Thymus (tissue), 11 donors: Measurements from ENCODE around the gene SPATA21. TPM values are rescaled to one million over a fixed set of nuclear protein-coding genes. Genes with fewer than 3 reads are reported as not detected.
"Not testable (repeated sequence)": the region's sequence is repeated elsewhere in the genome, so short reads cannot be mapped to it uniquely, and the experiment has no call there.

Experiments used
- DNase-seq, 9 donors: peaks; one replicate each; pipeline ENCODE4 v3.0.0-alpha.2; 2013; ENCODE audit warnings: low spot score in 9 of 9, low read depth in 6 of 9, missing footprints in 1 of 9
- H3K27ac ChIP-seq, 2 donors: one replicate each; pipeline ENCODE4 v1.5.1; 2013; ENCODE audit warnings: control low read depth in 1 of 2, low read depth in 1 of 2, low read length in 1 of 2, mild to moderate bottlenecking in 1 of 2, moderate library complexity in 1 of 2
- H3K27me3 ChIP-seq, 2 donors: one replicate each; pipeline ENCODE4 v1.5.1; 2013; ENCODE audit warnings: low read length in 1 of 2; ENCODE audit not compliant: control insufficient read depth in 2 of 2, insufficient read depth in 1 of 2
- H3K36me3 ChIP-seq, 2 donors: one replicate each; pipeline ENCODE4 v1.5.1; 2013; ENCODE audit warnings: low read length in 1 of 2, mild to moderate bottlenecking in 1 of 2, moderate library complexity in 1 of 2; ENCODE audit not compliant: control insufficient read depth in 2 of 2, insufficient read depth in 2 of 2
- H3K4me1 ChIP-seq, 2 donors: one replicate each; pipeline ENCODE4 v1.5.1; 2013; ENCODE audit warnings: low read length in 2 of 2; ENCODE audit not compliant: control insufficient read depth in 2 of 2, insufficient read depth in 2 of 2
- H3K4me3 ChIP-seq, 2 donors: one replicate each; pipeline ENCODE4 v1.5.1; 2013; ENCODE audit warnings: low read length in 2 of 2, control low read depth in 1 of 2, mild to moderate bottlenecking in 1 of 2
- H3K9me3 ChIP-seq, 2 donors: one replicate each; pipeline ENCODE4 v1.5.1; 2013; ENCODE audit warnings: low read length in 1 of 2, mild to moderate bottlenecking in 1 of 2; ENCODE audit not compliant: control insufficient read depth in 2 of 2, insufficient read depth in 1 of 2
- WGBS: extraction: QIAGEN DNeasy Blood & Tissue Kit; methylation state at CpG from one replicate; pipeline ENCODE4 v1.1.7; 2013; 5-methylcytosine and 5-hydroxymethylcytosine counted together
- polyA plus RNA-seq: library from polyadenylated mRNA; stranded (reverse); fragments of 200-250 nt; gene quantifications from one replicate; pipeline ENCODE4 v1.2.3, GENCODE V29; 2013
- total RNA-seq: library from RNA; stranded (reverse); fragments of 120-200 nt; gene quantifications from one replicate; pipeline ENCODE4 v1.2.4, GENCODE V29; 2013
- donor health status: healthy.

Gene SPATA21
- total and polyA plus RNA-seq, 2 donors: 0.25 TPM; not detected in 1

DNA sequence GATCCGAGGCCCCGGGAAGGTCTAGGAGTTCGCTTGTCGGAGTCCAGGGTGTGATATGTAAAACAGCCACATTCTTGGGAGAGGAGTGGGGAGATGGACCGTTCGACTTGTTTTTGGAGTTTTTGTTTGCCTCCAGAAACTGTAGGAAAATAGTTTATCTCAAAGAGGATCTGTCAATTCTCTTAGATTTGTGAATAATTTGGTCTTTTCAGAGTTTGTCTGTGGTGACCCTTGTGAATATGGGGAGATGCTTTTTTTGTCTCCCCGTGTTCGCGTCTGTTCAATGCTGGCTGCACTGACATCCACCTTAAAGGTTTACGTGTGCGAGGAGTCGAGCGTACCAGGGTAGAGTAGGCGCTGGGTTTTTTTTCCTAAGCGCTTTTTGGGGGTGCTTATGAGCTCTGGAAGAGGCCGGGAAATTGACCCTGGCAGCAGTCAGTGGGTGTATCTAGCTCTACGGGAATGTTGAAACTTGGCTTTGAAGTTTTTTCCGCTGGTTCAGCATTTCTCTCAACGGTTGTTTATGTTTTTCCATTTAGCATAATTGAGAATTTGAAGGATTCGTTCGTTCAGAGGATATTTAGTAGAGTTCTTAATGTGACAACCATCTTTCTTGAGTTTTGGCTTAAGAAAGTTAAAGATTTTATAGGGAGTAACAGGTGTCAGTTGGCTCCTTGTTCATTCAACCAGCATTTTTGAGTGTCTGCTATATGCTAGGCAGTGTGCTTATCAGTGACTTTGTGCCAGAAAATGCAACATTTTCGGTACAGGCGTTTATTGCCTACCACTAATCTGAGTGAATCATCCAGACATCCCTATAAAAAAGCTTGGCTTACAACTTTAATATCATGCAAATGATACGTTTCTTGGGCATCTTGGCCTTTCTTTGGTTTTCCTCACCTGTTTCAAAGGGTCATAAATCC lies 69.0 kb downstream of the SPATA21 start:
- Histone ChIP-seq H3K27me3 (no peaks in the 10 kb centered on the region), H3K36me3 (peaks cover 0 to 7% of the 10 kb centered on the region in 2 donors), H3K4me1 (peaks cover 7 to 11% of the 10 kb centered on the region in 2 donors), H3K4me3 (peak overlapping the region; percentile 88 to 100), H3K27ac (peak overlapping the region; percentile 99), H3K9me3 (no peaks in the 10 kb centered on the region)
- WGBS: 10% methylated on average over 24 of the region's 24 CpGs
- DNase-seq: peak in 3 of 9 donors; percentile 21 to 40 (median 22)

DNA sequence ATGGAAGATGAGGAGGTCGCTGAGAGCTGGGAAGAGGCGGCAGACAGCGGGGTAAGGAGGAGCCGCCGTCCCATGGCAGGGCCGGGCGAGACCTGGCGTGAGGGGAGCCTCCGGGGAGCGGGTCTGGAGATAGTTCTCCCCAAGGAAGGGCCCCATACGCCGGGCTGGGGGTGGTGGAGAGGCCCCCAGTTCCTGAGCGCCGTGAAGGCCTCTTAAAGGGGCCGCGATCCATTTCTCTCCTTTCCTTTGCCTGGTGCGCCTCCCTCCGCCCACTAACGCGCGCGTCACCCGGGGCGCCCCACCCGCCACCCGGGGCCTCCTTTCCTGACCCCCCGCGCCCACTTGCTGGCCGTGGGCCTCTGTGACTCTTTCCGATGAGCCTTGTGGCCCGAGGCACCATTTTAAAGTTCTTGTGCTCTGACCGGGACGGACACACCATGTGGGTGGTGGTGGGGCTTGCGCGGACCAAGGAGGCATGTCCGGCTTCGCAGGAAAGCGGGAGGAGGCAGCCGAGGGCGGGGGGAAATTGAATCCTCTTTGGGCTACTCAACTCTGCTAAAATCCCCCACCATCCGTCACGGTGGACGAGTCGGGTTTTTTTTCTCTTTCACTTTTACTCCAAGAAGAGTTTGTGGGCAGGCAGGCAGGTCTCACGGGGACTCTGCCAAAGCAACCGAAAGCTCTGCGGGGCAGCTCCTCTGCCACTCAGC lies 69.8 kb downstream of the SPATA21 start:
- H3K27me3 ChIP-seq: no peaks in the 10 kb centered on the region
- DNase-seq: peak in 4 of 9 donors; percentile 45 to 94 (median 83)
- H3K27ac ChIP-seq: peak overlapping the region; percentile 99
- peaks cover 0 to under 1% of the 10 kb centered on the region in 2 donors for H3K36me3 ChIP-seq
- peak overlapping the region; percentile 88 to 100 for H3K4me3 ChIP-seq
- under 1% methylated on average over 46 of the region's 47 CpGs for WGBS
- peaks cover 7 to 11% of the 10 kb centered on the region in 2 donors for H3K4me1 ChIP-seq
- H3K9me3 ChIP-seq: no peaks in the 10 kb centered on the region

DNA sequence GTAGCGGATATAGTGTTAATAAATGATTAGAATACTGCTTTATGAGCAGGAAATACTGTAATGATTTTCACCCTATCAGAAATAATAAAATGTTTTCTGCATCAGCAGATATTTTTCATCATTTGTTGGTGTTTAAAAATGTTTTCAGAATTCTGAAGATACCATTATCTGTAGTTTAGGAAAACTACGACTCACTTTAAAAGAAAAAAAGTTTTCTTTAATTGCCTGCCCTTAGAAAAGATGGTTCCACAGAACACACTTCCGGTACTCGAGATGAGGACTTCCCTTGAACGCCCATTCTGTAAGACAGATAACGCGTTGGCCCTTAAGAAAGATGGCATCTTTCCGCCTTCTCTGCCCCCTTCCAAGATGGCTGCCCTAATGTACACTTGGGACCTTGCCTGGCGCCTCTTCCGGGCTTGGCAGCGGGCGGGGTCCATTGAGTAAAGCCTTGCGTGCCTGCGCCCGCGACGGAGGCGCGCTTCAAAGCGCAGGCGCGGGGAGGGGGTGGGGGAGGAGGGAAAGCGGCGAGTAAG lies 70.4 kb downstream of the SPATA21 start, which contains the start of gene SZRD1:
TSS of gene SZRD1 (plus strand) at position 521 of the 536 bp plus-strand sequence. CDS start 16 bp downstream, outside the sequence.
- peak within 1 kb of the TSS; percentile 99 for H3K27ac ChIP-seq
- no peaks in the 10 kb centered on the region for H3K27me3 ChIP-seq
- H3K36me3 ChIP-seq: no peaks in the 10 kb centered on the region
- no peaks in the 10 kb centered on the region for H3K9me3 ChIP-seq
- peak; percentile 92 to 100 (median 99) for DNase-seq
- peak within 1 kb of the TSS; percentile 88 to 100 for H3K4me3 ChIP-seq
- H3K4me1 ChIP-seq: peaks cover 7 to 11% of the 10 kb centered on the region in 2 donors
- 3% methylated on average over 24 of the region's 24 CpGs for WGBS

DNA sequence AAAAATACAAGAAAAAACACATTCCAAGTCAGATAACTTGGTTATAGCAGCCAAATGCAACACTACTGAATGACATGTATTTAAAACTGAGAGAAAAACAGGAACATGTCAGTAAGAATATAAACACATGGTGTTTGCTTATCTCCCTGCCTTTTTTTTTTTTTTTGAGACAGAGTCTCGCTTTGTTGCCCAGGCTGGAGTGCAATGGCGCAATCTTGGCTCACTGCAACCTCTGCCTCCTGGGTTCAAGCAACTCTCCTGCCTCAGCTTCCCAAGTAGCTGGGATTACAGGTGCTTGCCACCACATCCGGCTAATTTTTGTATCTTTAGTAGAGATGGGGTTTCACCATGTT lies 72.1 kb downstream of the SPATA21 start:
- H3K4me1 ChIP-seq: peaks cover 7 to 11% of the 10 kb centered on the region in 2 donors
- DNase-seq, H3K27me3 ChIP-seq, H3K4me3 ChIP-seq, H3K36me3 ChIP-seq, H3K27ac ChIP-seq, H3K9me3 ChIP-seq: not testable (repeated sequence)
- WGBS: 91% methylated on average over 3 of the region's 3 CpGs

DNA sequence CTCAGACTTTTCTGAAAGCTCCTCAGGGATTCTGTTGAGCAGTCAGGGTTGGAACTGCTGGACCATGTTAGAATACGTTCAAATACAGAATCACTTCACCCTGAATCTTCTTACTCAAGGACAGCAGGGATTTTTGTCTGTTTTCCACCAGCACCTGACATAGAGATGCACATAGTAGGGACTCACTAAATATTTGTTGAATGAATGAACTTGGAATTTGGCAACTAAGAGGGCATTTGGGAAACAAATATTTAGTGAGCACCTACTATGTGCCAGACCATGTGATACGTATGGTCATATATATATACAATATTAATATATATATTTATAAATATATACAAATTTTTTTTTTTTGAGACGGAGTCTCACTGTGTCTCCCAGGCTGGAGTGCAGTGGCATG lies 80.4 kb downstream of the SPATA21 start:
- DNase-seq: no peak
- H3K4me3 ChIP-seq: no peak overlapping the region
- 96% methylated on average over 3 of the region's 3 CpGs for WGBS

DNA sequence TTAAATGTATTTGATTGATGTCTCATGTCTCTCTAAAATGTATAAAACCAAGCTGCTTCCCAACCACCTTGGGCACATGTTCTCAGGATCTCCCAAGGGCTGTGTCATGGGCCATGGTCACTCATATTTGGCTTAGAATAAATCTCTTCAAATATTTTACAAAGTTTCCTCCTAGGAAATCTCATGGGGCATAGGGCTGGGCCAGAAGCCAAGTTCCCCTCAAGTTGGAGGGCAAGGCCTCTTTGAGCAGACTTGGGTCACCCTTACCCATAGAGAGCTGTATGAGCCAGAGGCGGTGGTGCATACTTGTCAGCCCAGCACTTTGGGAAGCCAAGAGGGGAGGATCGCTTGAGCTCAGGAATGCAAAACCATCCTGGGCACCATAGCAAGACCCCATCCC lies 82.6 kb downstream of the SPATA21 start:
- Histone ChIP-seq H3K4me1 (peaks cover 0 to 15% of the 10 kb centered on the region in 2 donors), H3K4me3 (no peak overlapping the region), H3K27me3 (no peaks in the 10 kb centered on the region), H3K27ac (no peak overlapping the region), H3K9me3 (no peaks in the 10 kb centered on the region), H3K36me3 (no peaks in the 10 kb centered on the region)
- no peak for DNase-seq
- WGBS: 96% methylated on average over 2 of the region's 2 CpGs

More for the DNA sequence above, 80.4 kb downstream of the SPATA21 start:
- Histone ChIP-seq H3K9me3 (no peaks in the 10 kb centered on the region), H3K4me1 (peaks cover 0 to 11% of the 10 kb centered on the region in 2 donors), H3K36me3 (no peaks in the 10 kb centered on the region), H3K27me3 (no peaks in the 10 kb centered on the region), H3K27ac (no peak overlapping the region)

DNA sequence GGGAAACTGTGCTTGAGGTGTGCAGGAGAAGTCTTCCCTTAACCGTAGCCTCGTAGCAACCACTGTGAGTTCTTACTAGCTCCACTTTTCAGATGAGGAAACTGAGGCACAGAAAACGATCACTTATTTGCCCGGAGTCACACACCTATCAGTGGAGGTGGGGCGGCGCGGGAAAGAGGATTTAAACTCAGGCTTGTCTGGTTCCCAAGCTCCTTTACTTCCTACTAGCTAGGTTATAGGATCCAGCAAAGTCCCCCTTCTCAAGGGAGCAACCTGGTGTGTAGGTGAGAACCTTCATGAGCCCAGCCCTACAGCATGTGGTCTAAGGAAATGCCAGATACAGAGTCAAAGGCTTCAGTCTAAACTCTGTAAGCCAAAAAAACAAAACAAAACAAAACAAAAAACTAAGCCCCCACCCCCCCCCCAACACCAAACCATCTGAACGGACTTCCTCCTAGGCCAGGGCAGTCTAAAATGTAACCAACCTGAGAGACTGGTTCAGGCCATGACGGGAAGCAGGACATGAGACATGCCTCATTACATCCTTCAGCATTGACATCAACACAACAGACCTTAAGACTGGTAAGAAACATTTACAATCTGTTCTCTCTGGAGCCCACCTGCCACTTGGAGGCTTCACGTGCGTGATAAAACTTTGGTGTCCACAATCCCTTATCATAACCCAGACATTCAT lies 84.2 kb downstream of the SPATA21 start:
- WGBS: 67% methylated on average over 11 of the region's 11 CpGs
- Histone ChIP-seq H3K27me3 (no peaks in the 10 kb centered on the region), H3K4me3 (peak overlapping the region; percentile 87 to 96), H3K9me3 (no peaks in the 10 kb centered on the region), H3K36me3 (no peaks in the 10 kb centered on the region), H3K27ac (peak overlapping the region; percentile 92 to 94), H3K4me1 (peaks cover 0 to 15% of the 10 kb centered on the region in 2 donors)
- peak in 2 of 9 donors; percentile 5 to 35 for DNase-seq

DNA sequence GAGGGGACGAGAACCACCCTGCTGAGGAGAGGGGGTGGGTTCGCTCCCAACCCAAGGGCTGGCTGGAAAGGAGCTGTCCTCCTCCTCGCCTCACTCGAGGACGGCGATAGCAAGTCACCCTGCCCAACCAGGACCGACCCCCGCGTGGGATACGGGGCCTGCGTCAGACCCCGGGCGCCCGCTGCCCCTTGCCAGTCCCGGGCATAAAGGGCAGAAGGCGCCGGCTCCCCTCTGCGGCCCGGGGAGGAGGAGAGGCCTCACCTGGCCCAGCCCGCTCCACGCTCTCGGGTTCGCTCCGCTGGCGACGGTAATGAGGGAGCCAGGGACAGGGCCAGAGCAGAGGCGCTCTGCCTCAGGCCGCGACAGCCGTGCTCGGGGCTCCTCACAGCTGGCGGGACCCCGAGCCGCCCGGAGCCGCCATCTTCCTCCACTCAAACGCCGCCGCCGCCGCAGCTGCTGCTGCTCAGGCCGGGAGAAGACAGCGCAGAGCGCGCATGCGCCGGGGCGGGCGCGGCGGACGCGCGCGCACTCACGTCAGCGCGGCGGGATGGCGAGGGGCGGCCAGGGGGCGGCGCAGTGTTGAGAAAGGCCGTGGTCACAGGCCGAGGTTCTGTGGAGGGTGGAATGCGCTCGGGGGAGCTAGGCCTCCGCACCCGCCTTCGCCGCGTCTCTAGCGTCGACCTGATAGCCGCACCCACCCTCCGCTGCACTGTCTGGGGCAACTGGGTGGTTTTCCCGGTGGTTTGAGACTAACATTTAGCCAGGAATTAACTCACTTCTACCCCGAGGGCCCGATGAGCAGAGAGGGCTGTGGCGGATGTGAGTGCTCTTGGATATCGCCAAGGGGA lies 85.0 kb downstream of the SPATA21 start, which contains the start of gene FBXO42:
TSS of gene FBXO42 (minus strand) at position 487 of the 848 bp plus-strand sequence. CDS start 37,062 bp downstream, outside the sequence.
- Histone ChIP-seq H3K27me3 (no peaks in the 10 kb centered on the region), H3K4me3 (peak within 1 kb of the TSS; percentile 87 to 96), H3K4me1 (peaks cover 0 to 15% of the 10 kb centered on the region in 2 donors), H3K9me3 (no peaks in the 10 kb centered on the region), H3K36me3 (no peaks in the 10 kb centered on the region), H3K27ac (peak within 1 kb of the TSS; percentile 92 to 94)
- DNase-seq: peak; percentile 83 to 97 (median 93)
- WGBS: under 1% methylated on average over 81 of the region's 81 CpGs
